Pancreas (tissue), 10 donors: ENCODE measurements around the gene CLTRN. TPM values are rescaled to one million over a fixed set of nuclear protein-coding genes. Genes with fewer than 3 reads are reported as not detected.

ENCODE experiments used
- ATAC-seq, 4 donors: fragments of 200-7000 bp; cut with Tn5 transposase; one replicate each; pipeline versions ENCODE4 v1.8.0 to v1.9.1; 2020; ENCODE audit warnings: mild to moderate bottlenecking in 4 of 4, moderate library complexity in 4 of 4
- DNase-seq, 6 donors: peaks; one replicate each; pipeline ENCODE4 v3.0.0-alpha.2; 2020
- FAIRE-seq: peaks from 2 replicates; lab custom pipeline; 2012; peaks lifted over from hg19 to GRCh38; lab: Jason Lieb, UNC
- H3K27ac ChIP-seq, 4 donors: fragments of 200-600 bp; sonication (generic); 1 replicate in 3 of 4; 2 replicates in 1 of 4; pipeline versions ENCODE4 v1.5.0 to v1.8.0; 2020
- H3K27me3 ChIP-seq, 4 donors: fragments of 200-600 bp; one replicate each; pipeline ENCODE4 v1.8.0; 2021
- H3K36me3 ChIP-seq, 3 donors: fragments of 200-600 bp; sonication (generic) in 1 of 3; one replicate each; pipeline versions ENCODE4 v1.5.0 to v1.8.0; 2020 to 2021
- H3K4me1 ChIP-seq, 3 donors: fragments of 200-600 bp; one replicate each; pipeline ENCODE4 v1.8.0; 2021
- H3K4me3 ChIP-seq, 4 donors: fragments of 200-600 bp; sonication (generic) in 2 of 4; one replicate each; pipeline versions ENCODE4 v1.5.0 to v1.8.0; 2020 to 2021
- H3K9me3 ChIP-seq, 4 donors: fragments of 200-600 bp; one replicate each; pipeline ENCODE4 v1.8.0; 2021
- WGBS, 2 donors: extraction: QIAGEN DNeasy Blood & Tissue Kit; methylation state at CpG; one replicate each; pipeline ENCODE4 v1.1.7; 2013; 5-methylcytosine and 5-hydroxymethylcytosine counted together
- intact Hi-C, 3 donors: fragments of 100-400 bp; cut with DNase I; formaldehyde crosslinking; loops; one replicate each; pipeline versions ENCODE4 v1.11.1 to v1.14.2; 2022
- polyA plus RNA-seq, 2 donors: library from polyadenylated mRNA; stranded (reverse); fragments of 200-250 nt; gene quantifications; one replicate each; pipeline ENCODE4 v1.2.3, GENCODE V29; 2013
- total RNA-seq, 6 donors: library from RNA; stranded (reverse); fragmentation: NEBNext Ultra II Directional in 4 of 6; extraction: Animal tissue kit (Norgen Biotek cat#: 25700) in 4 of 6; gene quantifications; one replicate each; pipeline versions ENCODE4 v1.2.1 to v1.2.4, GENCODE V29; 2021 to 2023
- TF ChIP-seq, protein P1 (sequence below), 4 donors: fragments of 200-600 bp; sonication (generic) in 3 of 4; IDR thresholded peaks; one replicate each; pipeline versions ENCODE4 v1.5.0 to v1.8.0; 2021; ENCODE audit warnings: antibody characterized with exemption in 4 of 4
- donor health status: healthy with polysubstance abuse.
- donor health status: DM: no; HTN: no; CAD: no; lungs with moderate emphysema.
- donor health status: DM: no; HTN: no; CAD: no.
- donor health status: control.
- donor health status: control.
- donor health status: Bipolar disorder and iron deficiency.
- donor health status: DM: yes; HTN: yes; CAD: no.
- donor health status: DM: no; HTN: no; CAD: no.
- donor health status: DM: no; HTN: no; CAD: no.
- donor health status: DM: yes; HTN: yes; CAD: no.

The CLTRN gene
- total and polyA plus RNA-seq, 8 donors: 0.79 to 14.6 (median 2.6) TPM

GRCh38 chrX:15644560-15644872, 20.1 kb downstream of the CLTRN start:
- H3K27me3 ChIP-seq: peaks cover 0 to 9% (median 0%) of the 10 kb centered on the region in 4 donors
- no peak for FAIRE-seq
- no peak overlapping the region for H3K4me3 ChIP-seq
- H3K4me1 ChIP-seq: no peaks in the 10 kb centered on the region
- intact Hi-C loops: loop anchor here in 1 of 3 donors (10.0 kb wide), 1 partner anchor 70 kb away; no protein-coding TSS in a partner anchor
- no peaks in the 10 kb centered on the region for H3K9me3 ChIP-seq
- TF ChIP-seq, protein P1, sequence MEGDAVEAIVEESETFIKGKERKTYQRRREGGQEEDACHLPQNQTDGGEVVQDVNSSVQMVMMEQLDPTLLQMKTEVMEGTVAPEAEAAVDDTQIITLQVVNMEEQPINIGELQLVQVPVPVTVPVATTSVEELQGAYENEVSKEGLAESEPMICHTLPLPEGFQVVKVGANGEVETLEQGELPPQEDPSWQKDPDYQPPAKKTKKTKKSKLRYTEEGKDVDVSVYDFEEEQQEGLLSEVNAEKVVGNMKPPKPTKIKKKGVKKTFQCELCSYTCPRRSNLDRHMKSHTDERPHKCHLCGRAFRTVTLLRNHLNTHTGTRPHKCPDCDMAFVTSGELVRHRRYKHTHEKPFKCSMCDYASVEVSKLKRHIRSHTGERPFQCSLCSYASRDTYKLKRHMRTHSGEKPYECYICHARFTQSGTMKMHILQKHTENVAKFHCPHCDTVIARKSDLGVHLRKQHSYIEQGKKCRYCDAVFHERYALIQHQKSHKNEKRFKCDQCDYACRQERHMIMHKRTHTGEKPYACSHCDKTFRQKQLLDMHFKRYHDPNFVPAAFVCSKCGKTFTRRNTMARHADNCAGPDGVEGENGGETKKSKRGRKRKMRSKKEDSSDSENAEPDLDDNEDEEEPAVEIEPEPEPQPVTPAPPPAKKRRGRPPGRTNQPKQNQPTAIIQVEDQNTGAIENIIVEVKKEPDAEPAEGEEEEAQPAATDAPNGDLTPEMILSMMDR (IDR thresholded peaks at IDR 0.05): no peak
- ATAC-seq: no peak
- no peak overlapping the region for H3K27ac ChIP-seq
- no peak for DNase-seq
- H3K36me3 ChIP-seq: no peaks in the 10 kb centered on the region
- WGBS, 2 donors: 90 to 96% methylated on average over 1 of the region's 1 CpG

DNA sequence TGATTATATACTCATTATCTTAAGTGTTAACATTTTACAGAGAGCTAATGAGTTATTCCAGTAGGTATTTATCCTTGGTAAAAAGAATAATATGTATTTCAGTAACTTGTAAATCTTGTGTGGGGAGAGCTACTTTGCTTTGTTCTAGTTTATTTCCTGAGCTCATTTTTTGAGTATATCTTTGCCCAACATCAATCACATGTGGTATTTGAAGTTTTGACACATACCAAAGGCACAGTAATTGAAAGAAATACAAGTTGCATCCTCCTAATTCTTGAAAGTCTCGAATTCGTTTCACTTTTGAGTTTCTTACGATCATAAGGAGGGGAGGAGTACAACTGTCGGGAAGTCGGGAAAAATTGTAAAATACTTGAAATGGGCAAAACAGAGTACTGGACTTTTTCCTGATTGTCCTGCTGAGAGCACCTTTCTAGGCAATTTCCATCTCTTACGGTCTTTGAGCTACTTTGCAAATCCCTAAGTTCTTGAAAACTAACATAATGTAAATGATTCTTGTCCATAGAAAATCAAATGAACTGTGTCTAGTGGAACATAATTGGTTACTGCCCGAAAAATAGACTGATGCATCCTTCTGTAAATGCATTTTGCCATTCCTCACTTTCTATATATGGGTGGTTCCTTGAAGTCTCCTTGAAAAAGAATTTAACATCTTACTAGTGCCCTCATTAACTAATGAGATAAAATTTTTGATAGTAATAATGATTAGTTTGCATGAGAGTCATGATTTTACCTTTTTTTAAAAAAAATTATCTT, 20.6 kb downstream of the CLTRN start:
- Histone ChIP-seq H3K9me3 (no peaks in the 10 kb centered on the region), H3K4me1 (no peaks in the 10 kb centered on the region), H3K36me3 (no peaks in the 10 kb centered on the region), H3K4me3 (no peak overlapping the region), H3K27me3 (peaks cover 0 to 9% (median 0%) of the 10 kb centered on the region in 4 donors), H3K27ac (no peak overlapping the region)
- ATAC-seq (no peak), DNase-seq (no peak), FAIRE-seq (no peak)
- 75 to 77% methylated on average over 7 of the region's 7 CpGs for WGBS, 2 donors
- TF ChIP-seq, protein P1 (IDR thresholded peaks at IDR 0.05): no peak
- intact Hi-C loops: loop anchor here in 1 of 3 donors (10.0 kb wide), 1 partner anchor 69 kb away; no protein-coding TSS in a partner anchor

DNA sequence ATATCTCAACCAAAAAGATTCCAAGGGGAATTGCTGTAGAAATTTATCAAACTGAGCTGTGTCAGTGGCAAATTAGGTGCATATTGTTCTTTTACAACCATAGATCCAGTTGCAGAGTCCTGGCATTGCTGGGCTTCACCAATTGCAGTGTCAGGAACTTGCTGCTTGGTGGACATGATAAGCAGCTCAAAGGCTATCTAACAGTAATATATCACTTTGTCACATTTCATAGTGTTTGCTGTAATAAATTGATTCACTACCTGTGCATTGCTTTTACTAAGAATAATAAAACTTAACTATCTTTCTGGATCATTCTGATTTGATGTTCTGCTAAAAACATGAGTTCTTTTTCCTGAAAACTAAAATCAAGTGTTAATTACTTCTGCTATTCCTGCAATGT, 33.0 kb downstream of the CLTRN start:
- Histone ChIP-seq H3K9me3 (no peaks in the 10 kb centered on the region), H3K27me3 (peaks cover 0 to 12% (median 2%) of the 10 kb centered on the region in 4 donors), H3K36me3 (no peaks in the 10 kb centered on the region), H3K4me1 (no peaks in the 10 kb centered on the region), H3K4me3 (no peak overlapping the region), H3K27ac (no peak overlapping the region)
- DNase-seq (no peak), ATAC-seq (no peak), FAIRE-seq (no peak)
- intact Hi-C loops: no loop called here
- TF ChIP-seq, protein P1 (IDR thresholded peaks at IDR 0.05): no peak

DNA sequence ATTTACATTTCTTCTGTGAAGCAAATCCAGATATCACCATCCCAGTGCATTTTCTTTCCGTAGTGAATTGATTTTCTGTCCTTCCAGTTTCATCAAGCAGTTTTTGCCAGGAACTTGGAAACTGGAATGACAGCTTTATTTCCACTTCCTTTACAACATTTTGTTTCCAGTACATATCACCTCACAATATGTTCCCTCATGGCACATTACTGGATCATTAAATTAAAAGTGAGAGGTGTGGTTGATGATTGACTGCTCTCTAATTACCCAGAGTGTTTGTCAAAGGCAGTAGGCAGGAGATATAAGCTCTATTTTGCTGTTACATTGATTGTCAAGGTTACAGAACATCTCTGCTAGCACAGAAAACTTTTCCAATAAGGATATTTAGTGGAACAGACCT, 41.6 kb downstream of the CLTRN start:
- Histone ChIP-seq H3K27me3 (peaks cover 0 to 11% (median 0%) of the 10 kb centered on the region in 4 donors), H3K4me3 (no peak overlapping the region), H3K9me3 (no peaks in the 10 kb centered on the region), H3K4me1 (no peaks in the 10 kb centered on the region), H3K27ac (no peak overlapping the region), H3K36me3 (no peaks in the 10 kb centered on the region)
- DNase-seq (no peak), ATAC-seq (peak in 2 of 4 donors; percentile 29 to 43), FAIRE-seq (no peak)
- 10 to 11% methylated on average over 1 of the region's 1 CpG for WGBS, 2 donors
- TF ChIP-seq, protein P1 (IDR thresholded peaks at IDR 0.05): no peak
- intact Hi-C loops: no loop called here
